Measurements from ENCODE around the gene FBXO41.

Gene FBXO41

DNA sequence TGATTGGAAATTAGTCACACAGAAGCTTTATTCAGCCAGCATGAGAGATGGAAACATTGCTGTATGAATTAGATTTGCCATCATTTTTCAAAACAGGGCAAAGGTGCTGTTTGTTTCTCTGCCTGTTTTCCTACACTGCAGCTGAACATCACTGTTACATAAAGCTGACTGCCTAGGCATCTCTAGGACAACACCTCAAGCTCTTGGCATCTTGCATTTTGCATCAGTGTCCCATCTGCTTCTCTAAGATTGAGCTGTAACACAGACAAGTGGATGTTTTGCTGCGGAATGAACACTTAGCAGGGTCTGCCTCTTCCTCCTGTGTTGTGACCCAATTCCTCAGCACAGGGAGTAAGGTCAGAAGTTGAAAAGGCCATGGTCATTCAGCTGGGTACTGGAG is 45.3 kb downstream of the FBXO41 start:
- no peak for DNase-seq

DNA sequence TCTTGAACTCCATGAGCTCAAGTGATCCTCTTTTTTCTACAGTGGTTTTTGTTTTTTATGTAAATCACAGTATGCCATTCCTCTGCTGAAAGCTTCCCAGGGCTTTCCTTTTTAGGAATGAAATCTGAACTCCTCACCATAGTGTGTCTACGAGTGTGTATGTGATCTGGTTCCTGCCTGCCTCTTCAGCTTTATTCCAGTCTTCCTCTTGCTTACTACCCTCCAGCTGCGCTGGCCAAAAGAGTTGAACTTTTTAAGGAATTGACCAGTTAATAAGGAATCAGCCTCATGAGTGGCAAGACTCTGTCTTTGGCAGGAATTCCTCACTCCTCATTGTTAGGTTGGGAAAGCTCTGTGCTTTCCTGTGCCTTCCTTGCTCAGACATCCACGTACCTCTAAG is 46.1 kb downstream of the FBXO41 start:
- no peak for DNase-seq

DNA sequence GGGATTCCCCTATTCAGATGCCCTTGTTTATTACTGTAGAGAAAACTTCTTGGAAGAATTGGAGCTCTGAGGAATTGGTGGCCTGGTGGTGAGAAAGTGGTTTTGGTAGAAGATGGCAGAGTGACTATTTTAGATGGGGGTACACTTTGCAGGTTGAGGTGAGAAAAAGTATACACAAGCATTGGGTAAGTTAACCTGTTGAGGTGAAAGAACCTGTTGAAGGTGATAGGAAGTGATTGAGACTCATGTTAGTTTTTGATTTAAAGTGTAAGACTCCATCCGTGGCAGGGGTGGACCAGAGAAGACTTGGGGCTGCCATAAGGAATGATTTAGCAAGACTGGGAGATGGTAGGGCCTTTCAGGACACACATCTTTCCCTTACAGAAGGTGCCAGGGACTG is 47.1 kb downstream of the FBXO41 start:
- DNase-seq, result no peak

DNA sequence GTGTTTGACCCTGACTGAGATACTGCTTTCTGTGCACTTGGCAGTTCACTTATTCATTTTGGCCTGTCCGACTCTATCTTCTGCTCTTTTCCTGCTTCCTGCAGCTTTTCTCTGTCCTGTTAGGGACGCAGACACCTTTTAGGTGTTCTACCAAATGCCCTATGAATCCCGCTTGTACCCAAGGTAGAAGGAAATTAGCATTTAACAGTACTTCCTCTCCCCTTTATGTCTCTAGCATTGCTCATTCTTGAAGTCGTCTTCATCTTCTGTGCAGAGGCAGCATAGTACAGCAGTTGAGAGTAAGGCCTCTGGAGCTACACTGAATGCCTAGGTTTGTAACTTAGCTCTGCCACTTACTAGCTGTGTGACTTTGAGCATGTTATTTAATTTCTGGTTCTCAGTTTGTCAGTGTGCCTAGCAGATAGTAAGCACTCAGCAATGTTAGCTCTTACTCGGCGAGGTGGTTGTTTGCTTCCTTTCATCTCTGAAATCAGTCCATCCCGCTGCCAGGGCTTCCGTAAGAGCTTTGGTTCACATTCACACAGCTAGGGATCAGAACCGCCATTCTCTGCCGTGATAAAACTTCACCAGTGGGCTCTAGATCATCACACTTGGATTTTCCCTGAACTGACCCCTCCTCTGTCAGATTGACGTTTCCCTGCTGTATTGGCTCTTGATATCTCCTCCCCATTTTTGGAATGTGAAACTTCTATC is 48.8 kb downstream of the FBXO41 start:
- DNase-seq, result no peak

DNA sequence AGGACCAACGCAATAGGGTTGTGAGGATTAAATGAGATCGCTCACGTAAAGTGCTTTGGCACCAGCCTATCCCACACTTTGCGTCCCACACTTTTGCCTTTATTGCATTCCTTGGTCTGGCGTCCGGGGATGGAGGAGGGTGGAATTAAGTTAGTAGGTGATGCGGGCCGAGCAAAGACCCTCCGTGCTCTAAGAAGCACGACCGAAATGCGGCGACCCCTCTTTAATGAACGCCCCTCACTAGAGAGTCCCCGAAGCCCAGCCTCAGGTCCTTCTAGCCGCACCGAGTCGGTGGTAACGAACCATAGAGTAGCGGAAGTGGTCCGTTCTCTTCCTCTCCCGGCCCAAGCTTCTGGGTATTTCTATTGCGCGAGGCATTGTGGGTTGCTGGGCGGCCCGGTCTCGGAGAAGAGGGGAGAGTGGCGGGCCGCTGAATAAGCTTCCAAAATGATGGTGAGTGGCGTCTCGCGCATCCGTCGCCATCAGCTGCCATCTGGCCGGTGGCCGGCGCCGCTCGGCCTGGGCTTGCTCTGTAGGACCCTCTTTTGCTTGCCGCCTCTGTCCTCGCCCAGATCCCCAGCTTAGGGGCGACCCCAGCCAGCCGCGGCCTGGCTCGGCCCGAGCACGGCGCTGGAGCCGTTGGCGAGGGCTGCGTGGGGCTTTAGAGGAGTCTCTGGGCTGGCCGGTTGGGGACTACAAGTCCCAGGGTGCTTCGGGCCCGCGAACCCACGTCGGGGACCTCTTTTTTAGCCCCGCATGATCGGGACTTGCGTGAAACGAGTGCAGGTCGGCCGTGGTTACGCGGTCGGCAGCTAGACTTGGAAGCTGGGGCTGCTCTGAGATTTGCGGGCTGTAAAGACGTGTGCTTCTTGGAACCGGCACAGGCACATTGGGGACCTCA is 50.1 kb downstream of the FBXO41 start, which contains the start of gene CCT7:
TSS of gene CCT7 (plus strand) at position 377 of the 901 bp plus-strand sequence. CDS start at position 448, 71 bp downstream.
- peak; percentile 88 to 93 for DNase-seq

DNA sequence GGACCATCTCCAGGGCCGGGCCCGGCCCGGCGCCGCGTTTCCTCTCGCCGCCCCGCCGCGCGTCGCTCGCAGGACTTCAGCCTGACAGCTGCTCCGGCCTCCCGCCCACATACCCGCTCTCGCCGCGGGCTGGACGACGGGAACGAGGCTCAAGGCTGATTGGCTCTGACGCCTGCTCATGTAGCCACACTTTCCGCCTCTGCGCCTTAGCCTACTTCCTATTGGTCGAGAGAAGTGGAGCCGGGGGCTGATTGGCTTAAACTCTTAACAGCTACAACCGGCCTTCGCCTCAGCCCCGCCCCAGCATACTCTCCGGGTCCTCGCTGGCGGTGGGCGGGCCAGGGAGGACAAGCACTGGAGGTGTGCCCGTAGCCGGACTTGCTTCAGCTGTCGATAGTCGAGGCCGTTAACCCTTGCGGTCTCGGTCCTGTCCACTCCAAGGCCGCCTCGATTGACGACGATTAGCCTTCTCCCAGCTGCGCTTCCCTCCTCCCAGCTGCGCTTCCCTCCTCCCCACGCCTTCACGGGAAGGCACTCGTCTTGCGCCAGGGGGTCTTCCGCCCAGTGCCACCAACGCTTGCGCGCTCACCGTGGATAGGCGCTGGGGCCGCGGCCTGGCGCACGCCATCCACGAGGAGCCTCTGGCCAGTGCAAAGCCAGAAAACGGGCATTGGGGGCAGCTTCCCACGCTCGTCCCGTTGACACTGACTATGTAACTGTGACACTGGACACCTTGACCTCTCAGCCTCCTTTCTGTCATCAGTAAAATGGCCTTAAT is 50.9 kb downstream of the FBXO41 start, which contains the start of gene PRADC1:
TSS of gene PRADC1 (minus strand) at position 86 of the 778 bp plus-strand sequence. CDS start at position 7, 79 bp downstream.
- DNase-seq, result peak; percentile 97 to 99

DNA sequence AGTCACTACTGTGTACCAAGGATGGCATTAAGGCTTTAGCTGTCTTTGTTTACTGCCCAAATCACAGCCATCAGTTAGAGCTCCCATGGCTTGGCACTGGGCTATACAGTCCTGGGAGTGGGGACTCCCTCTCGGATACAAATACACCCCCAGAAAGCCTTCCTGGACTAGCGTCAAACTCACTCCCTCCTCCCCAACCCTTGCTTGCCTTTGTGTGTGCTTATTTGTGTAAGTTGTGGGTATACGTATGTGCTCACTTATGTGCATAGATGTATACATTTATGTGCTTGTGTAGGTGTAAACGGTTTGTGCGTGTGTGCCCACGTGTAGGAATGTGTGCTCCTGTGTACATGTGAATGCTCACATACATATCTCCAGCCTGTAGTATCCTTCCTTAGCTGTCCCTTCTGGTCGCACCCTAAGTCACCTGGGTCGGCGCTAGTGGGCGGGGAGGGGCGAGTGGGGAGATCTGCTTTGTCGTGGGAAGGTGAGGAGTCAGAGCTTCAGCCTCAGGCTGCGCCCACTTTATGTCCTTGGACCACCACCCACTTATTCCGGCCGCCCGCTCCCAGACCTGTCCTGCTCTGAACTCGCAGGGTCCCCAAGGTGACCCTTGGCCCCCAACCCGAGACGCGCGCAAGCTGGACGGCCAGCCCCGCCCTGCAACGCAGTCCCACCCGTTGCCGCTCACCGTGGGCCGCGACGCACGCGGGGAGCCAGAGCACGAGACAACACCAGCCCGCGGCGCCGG is 51.7 kb downstream of the FBXO41 start:
- DNase-seq, result peak in 1 of 2 experiments; percentile 22

DNA sequence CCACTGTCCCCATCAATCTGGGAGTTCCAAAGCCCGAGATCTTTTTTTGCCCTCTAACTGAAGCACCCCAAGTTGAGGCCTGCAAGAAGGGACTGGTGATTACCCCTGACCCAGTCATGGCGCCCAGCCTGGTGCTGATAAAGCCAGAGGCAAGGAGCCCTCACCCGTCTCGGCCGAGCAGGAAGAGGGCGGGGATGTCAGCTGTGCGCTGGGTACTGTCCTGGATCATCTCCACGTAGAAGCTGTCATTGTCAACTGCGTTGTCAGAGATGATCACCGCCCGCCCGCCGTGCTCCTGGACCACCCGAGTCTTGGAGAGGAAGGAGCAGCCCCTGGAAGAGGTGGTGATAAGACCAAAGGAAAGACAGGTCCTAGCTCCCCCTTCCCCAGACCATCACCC is 55.6 kb downstream of the FBXO41 start:
- DNase-seq, result no peak

DNA sequence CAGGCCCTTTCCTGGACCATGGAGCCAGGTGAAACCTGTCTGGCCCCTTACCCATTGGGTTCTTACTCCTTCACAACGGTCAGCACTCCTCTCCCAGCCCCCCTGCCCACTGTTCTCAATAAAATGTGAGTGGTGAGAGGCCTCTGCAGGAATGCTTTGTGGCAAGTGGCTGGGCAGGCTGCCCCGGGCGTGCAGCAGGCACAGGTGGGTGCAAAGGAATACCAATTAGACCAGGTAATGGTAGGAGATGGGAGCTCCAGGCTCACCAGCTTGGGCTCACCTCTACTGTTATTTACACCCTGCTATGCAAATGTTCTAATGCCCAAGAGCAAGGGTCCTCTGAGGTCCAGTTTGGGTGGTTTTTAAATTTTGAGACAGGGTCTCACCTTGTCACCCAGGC is 57.2 kb downstream of the FBXO41 start:
- DNase-seq, result no peak

DNA sequence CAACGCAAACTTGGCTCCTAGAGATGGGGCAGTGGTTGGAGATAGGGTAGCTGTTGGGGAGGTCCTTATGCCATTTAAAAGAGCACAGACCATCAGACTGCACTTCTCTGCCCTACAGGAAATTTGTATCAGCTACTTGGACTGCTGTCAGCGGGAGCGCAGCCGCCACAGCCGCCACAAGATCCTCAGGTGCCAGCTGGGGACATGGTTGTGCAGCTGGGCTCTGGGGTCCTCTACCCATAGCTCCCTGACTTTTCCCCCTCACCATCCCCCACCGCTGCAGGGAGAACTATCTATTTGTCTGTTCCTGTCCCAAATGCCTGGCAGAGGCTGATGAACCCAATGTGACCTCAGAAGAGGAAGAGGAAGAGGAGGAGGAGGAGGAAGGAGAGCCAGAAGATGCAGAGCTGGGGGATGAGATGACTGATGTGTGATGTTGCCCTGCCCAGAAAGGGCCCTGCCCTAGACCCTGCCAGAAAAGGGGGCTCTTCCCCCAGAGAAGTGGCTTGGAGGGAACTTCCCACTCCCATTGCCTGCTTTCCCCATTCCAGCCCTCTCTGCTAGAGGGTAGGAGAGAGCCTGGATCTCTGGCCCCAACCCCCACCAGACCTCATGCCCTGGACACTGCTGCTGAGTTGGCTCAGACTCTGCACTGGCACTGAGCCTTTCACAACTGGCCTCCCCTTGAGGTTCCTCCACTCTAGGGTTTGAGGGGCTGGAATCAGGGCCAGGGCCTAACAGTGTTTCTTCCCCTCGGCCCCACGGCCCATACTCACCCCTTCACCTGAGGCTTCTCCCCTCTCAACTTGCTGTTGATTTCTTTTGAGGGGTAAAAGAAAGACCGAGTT is 58.5 kb downstream of the FBXO41 start:
- DNase-seq, result no peak

DNA sequence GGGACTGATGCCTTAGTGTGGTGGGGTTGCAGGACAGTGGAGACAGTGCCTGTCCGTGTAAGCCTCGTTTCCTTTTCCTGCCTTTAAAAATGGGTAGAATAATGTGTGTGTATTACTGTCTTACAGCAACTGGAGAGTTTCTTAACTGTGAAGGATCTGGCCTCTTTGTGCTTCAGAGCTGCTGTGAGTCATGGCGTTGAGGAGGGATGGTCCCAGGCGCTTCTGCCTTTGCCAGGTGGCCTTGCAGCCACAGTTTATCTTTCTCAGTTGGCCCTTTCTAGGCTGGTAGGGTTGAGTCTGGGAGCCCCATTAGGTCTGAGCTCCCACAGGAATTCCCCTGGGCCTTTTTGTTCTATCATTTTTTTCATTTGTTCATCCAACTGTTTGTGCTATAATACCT is 60.5 kb downstream of the FBXO41 start:
- no peak for DNase-seq

DNA sequence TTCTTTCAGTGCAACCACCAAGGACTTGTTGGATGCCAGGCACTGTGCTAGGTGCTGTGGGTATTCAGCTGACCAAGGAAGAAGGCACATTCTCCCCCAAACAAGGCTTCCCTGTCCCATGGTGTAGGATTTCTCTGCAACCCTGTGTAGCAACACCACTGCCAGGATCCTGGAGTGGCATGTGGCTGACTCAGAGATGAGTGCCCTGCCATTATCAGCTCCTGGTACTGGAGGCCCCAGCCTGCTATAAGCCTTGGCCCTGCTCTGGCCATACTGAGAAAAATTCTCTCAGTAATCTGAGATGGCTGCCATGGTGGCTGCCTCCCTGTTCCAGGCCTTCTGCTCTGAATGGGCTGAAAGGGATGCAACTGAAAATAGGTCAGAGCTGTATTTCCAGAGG is 66.0 kb downstream of the FBXO41 start:
- DNase-seq, result no peak

DNA sequence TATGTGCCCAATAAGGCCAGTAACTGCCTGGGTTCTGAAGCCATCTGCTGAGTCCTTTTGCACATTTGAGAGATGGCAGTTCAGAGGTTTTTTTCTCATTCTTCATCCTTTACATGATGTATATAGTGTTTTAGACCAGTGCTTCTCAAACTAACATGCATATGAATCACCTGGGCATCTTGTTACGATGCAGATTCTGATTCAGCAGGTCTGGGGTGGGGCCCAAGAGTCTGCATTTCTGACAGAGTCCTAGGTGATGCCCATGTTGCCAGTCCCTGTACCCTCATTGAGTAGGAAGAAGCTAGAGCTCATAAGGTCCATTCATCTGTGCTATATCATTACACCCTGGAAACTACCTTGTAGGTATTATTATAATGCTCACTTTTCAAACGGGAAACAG is 66.5 kb downstream of the FBXO41 start:
- DNase-seq, result no peak

DNA sequence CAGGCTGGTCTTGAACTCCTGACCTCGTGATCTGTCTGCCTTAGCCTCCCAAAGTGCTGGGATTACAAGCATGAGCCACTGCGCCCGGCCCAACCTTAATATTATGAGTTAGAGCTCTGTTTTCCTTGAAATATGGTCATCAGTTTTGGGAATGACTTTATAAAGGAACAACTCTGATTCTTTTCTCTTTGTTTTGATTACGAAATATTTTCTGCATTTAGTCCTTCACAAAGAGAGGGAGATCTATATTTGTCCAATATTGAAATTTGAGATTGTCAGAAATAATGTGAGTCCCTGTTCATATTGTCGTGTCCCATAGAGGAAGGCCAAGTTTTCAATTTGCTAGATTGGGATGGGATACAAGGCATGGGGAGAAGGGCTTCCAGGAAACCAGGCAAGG is 67.1 kb downstream of the FBXO41 start:
- DNase-seq, result no peak

DNA sequence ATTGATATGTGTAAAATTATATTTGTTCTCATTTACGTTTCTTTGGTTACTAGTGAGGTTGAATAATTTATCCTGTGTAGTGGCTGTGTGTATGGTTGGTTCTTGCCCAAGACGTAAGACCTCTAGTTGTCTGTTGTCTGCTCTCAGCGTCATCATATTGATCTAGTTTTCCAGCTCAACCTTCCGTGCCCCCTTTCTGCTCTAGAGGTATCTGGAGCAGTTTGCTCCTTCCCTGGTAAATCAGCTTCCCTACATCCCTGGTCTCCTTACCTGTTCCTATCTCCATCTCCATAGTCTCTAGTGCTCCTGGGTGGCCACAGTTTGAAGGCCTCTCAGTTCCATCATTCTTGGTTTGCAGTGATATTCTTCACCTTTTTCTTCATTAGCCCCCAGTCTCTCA is 69.0 kb downstream of the FBXO41 start:
- no peak for DNase-seq

DNA sequence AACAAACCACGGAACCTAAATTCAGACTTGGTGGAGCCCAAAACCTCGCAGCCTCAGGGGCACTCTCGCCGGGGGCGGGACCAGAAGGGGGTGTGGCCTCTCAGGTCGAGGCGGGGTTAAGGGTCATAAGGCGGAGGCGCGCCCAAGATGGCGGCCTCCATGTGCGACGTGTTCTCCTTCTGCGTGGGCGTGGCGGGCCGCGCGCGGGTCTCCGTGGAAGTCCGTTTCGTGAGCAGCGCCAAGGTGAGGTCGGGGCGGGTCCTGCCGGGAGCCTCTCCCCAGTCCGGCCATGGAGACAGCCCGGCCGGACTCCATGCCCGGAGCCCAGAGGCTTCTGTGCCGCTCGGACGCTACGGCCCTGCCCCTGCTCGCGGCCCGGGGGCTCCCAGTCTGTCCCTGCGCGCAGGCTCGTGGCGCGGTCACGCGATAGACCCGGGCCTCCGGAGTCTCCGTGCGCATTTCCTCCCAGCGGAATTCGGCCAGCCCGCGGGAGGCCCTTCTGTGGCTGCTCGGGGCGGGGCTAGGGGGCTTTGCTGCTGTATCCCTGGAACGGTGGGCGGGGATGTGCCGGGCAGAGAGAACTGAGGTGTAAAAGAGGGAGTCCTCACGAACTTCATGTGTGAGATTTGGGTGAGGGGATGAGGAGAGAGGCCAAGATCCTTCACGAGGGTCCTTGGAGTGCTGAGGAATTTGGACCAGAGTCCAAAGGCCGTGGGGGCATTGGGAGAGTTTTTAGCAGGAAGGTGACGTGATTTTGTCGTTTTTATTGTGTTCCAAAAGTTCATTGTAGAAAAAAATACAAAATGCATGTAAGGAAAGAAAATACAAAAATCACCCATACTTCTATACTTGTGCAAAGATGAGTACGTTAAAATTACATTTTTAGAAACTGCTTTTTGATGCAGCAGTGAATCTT is 69.9 kb downstream of the FBXO41 start, which contains the start of gene SMYD5:
TSS of gene SMYD5 (plus strand) at position 126 of the 916 bp plus-strand sequence. CDS start at position 148, 22 bp downstream.
- peak; percentile 66 to 79 for DNase-seq

DNA sequence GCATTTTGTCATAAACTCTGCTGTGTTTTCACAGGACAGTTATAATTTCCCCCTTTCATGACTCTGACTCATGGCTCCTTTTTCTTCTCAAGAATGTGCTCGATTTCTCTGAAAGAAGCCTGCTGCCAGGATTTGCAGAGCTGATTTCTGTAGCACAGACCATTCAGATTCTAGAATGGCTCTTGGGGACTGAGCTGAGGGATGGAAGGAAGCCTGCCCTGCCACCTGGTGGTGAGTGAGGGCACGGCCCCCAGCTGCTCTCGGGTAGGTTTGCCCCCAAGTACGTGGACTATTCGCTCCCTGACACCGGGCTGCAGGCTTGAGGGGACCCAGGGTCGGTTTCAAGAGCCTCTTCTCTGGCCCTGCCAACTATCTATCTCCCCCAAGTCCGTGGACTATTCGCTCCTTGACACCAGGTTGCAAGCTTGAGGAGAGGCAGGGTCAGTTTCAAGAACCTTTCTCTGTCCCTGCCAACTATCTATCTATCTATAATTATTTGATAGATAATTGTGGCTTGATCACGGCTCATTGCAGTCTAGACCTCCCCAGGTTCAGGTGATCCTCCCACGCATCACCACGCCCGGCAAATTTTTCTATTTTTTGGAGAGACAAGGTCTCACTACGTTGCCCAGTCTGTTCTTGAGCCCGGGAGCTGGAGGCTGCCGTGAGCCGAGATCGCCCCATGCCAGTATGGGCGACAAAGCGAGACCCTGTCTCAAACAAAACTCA is 71.7 kb downstream of the FBXO41 start:
- peak; percentile 33 to 67 for DNase-seq

DNA sequence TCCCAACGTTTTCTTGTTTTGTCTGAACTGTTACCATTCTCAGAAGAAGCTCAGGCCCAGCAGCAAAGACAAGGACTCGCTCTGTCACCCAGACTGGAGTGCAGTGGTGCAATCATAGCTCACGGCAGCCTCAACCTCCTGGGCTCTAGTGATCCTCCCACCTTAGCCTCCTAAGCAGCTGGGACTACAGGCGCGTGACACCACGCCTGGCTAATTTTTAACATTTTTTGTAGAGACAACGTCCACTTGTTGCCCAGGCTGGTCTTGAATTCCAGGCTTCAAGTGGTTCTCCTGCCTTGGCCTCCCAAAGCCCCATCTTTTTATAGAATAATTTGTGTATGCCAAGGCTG is 72.2 kb downstream of the FBXO41 start:
- no peak for DNase-seq

DNA sequence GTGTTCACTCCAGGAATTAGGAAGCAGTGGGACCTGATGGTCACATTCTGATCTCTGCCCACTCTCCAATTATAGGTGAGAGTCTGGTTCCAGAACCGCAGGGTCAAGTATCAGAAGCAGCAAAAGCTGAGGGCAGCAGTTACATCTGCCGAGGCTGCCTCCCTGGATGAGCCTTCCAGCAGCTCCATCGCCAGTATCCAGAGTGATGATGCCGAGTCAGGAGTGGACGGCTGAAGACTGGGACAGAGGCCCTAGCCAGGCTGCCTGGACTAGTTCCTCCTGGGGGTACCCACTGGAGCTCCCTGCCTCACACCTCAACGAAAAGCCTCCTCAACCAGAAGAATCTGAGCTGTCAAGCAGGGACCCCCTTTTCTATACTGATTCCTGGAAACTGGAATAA is 73.6 kb downstream of the FBXO41 start:
- DNase-seq, result no peak

DNA sequence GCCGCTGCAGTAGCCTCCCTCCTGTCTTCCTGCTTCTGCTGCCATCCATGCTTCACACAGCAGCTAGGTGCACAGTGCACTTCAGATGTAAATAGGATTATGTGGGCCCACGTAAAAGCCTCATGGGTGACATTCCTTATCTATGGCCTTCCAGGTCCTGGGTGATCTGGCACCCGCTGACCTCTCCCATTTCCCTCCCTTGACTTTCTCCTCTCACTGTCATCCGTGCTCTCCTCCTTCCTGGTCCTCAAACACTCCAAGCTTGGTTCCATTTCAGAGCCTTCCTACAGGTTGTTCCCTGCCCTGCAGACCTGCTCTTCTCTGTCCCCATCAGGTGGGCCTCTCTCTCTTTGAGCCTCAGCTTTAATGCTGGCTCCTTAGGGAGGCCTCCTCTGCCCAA is 74.3 kb downstream of the FBXO41 start:
- no peak for DNase-seq

All from NCI-H524 (cell line).